Measurements from ENCODE around the gene TMOD1.

GRCh38 chr9:97528529-97529230 is 27.2 kb downstream of the TMOD1 start:
- no peak for TF ChIP-seq CTCF (conservative IDR thresholded peaks at IDR 0.05; ENCODE audit: low read length)
- TF ChIP-seq EZH2phosphoT487 (IDR thresholded peaks at IDR 0.05; ENCODE audit: borderline replicate concordance, low read depth, low read length): no peak

All from OCI-LY7 (cell line).